ENCODE data around the gene RABL6. TPM values are rescaled to one million over a fixed set of nuclear protein-coding genes. Genes with fewer than 3 reads are reported as not detected.
"Not testable (repeated sequence)": the region's sequence is repeated elsewhere in the genome, so short reads cannot be mapped to it uniquely, and the experiment has no call there.

Gene RABL6
- total RNA-seq, 1 donor, result 72.1 TPM

GRCh38 chr9:136840140-136840876 is 32.6 kb downstream of the RABL6 start:
- no peak for TF ChIP-seq CTCF (IDR thresholded peaks at IDR 0.05; ENCODE audit: insufficient read depth, low read depth, low read length)
- DNase-seq (ENCODE audit: low read depth), result no peak
- no peak overlapping the region for H3K4me3 ChIP-seq (ENCODE audit: low read depth, low read length)

GRCh38 chr9:136840877-136841645 is 33.3 kb downstream of the RABL6 start:
- TF ChIP-seq CTCF (IDR thresholded peaks at IDR 0.05; ENCODE audit: insufficient read depth, low read depth, low read length), result no peak
- DNase-seq (ENCODE audit: low read depth), result peak; percentile 67
- H3K4me3 ChIP-seq (ENCODE audit: low read depth, low read length), result no peak overlapping the region

DNA sequence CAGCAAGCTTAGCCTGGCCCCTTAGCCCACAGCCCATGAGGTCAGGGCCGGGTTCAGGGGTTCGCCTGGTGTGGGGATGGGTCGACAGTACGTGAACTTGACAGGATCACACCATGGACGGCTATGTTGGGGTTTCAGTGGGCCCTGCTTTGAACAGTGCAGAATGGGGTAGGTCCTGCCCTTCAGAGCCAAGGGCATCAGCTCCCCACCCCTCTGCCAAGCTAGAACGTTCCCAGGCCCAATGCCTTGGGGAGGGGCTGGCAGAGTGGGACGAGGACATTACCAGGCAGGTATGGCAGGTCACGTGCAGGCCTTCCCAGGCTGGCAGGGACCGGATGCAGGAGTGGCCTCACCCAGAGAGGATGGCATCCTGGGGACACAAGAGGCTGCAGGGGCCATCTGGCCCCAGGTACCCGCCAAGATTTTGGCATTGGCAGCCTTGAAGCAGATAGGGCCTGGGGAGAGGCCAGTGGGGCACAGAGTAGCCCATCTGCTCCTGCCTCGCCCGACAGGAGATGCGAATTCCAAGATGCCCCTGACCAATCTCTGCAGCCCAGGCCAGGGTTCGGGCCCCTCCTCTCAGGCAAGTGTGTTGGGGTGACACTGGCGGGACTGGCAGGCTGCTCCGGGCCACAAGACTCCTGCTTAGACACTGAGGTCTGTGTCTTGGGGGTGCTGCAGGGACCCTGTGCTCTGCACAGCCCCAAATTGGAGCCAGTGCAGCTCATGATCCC is 34.1 kb downstream of the RABL6 start:
- H3K4me3 ChIP-seq (ENCODE audit: low read depth, low read length), result not testable (repeated sequence)

DNA sequence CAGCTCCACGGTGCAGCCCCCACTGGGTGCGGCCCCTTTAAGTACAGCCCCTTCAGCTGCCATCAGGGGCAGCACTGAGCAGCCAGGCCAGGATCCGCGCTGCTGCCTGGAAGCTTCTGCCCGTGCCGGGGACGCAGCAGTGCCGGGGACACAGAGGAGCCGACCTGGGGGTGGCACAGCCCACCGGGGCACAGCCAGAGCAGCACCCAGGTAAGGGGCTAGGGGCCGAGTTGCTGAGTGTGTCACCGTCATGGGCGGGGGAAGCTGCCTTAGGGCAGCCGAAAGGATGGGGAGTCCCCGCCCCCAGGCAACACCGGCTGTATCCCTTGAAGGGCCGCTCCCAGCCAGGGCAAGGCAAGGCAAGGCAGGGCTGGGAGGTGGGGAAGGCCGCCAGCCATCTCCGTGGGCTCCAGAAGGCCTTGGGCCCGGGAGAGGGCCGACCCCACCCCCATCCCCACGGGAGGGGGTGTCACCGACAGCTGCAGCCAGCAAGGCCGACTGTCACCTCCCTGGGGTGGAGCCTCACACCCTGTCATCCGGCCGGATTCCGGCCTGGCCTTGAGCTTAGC is 34.7 kb downstream of the RABL6 start, which contains the start of gene AJM1:
TSS of gene AJM1 (plus strand) at position 99 of the 569 bp plus-strand sequence. CDS start 1,937 bp downstream, outside the sequence.
- TF ChIP-seq CTCF (IDR thresholded peaks at IDR 0.05; ENCODE audit: insufficient read depth, low read depth, low read length), result peak; percentile 88
- peak; percentile 73 for DNase-seq (ENCODE audit: low read depth)

More for the DNA sequence above, 34.1 kb downstream of the RABL6 start:
- DNase-seq (ENCODE audit: low read depth), result not testable (repeated sequence)

GRCh38 chr9:136843159-136843800 is 35.5 kb downstream of the RABL6 start:
- not testable (repeated sequence) for H3K4me3 ChIP-seq (ENCODE audit: low read depth, low read length); DNase-seq (ENCODE audit: low read depth)

More for the DNA sequence above, 34.7 kb downstream of the RABL6 start, which contains the start of gene AJM1:
- peak within 1 kb of the TSS; percentile 64 for H3K4me3 ChIP-seq (ENCODE audit: low read depth, low read length)

GRCh38 chr9:136843801-136844740 is 36.3 kb downstream of the RABL6 start:
- not testable (repeated sequence) for DNase-seq (ENCODE audit: low read depth); H3K4me3 ChIP-seq (ENCODE audit: low read depth, low read length)
- peak; percentile 45 for TF ChIP-seq CTCF (IDR thresholded peaks at IDR 0.05; ENCODE audit: insufficient read depth, low read depth, low read length)

Data from fibroblast of villous mesenchyme (primary cell).